Prostate gland (tissue), 2 donors: ENCODE data around the gene BARX1. TPM values are rescaled to one million over a fixed set of nuclear protein-coding genes. Genes with fewer than 3 reads are reported as not detected.

ENCODE experiments used
- DNase-seq: peaks from one replicate; pipeline ENCODE4 v3.0.0-alpha.2; 2019; ENCODE audit warnings: low spot score
- H3K27ac ChIP-seq, 2 donors: fragments of 200-600 bp; sonication (generic); 2 replicates each; pipeline ENCODE4 v1.5.1; 2017 to 2019
- H3K27me3 ChIP-seq: fragments of 200-600 bp; sonication (generic); replicated peaks from 2 replicates; pipeline ENCODE4 v1.5.1; 2019; ENCODE audit not compliant: insufficient read depth
- H3K36me3 ChIP-seq, 2 donors: fragments of 200-600 bp; sonication (generic); 1 replicate in 1 of 2; 2 replicates in 1 of 2; pipeline versions ENCODE4 v1.5.1 to v1.8.1; 2017 to 2019
- H3K4me1 ChIP-seq: fragments of 200-600 bp; sonication (generic); replicated peaks from 2 replicates; pipeline ENCODE4 v1.5.1; 2019
- H3K4me3 ChIP-seq, 2 donors: fragments of 200-600 bp; sonication (generic); 2 replicates each; pipeline ENCODE4 v1.5.1; 2017 to 2019
- H3K9me3 ChIP-seq: fragments of 200-600 bp; sonication (generic); 2 replicates; pipeline ENCODE4 v1.5.1; 2017
- POLR2A ChIP-seq: fragments of 450-650 bp; IDR thresholded peaks from one replicate; pipeline ENCODE4 v1.6.1; 2016; ENCODE audit warnings: antibody characterized with exemption, mild to moderate bottlenecking
- POLR2AphosphoS5 ChIP-seq: sonication (generic); formaldehyde crosslinking; IDR thresholded peaks from one replicate; pipeline ENCODE4 v1.6.1; 2017; ENCODE audit warnings: antibody characterized with exemption
- WGBS: methylation state at CpG from one replicate; pipeline ENCODE4 v1.1.5; 2018; 5-methylcytosine and 5-hydroxymethylcytosine counted together
- intact Hi-C: fragments of 100-400 bp; cut with DNase I; formaldehyde crosslinking; loops from one replicate; pipeline ENCODE4 v1.14.2; 2022
- total RNA-seq, 2 donors: library from RNA; depleted of rRNA; stranded (reverse); fragments of >200 nt; gene quantifications; one replicate each; pipeline ENCODE4 v1.1.0, GENCODE V29; 2016
- TF ChIP-seq, protein P1 (sequence below), 4 experiments: fragments of 200-600 bp in 2 of 4; fragments of 450-650 bp in 2 of 4; sonication (generic) in 2 of 4; IDR thresholded peaks; 1 replicate in 3 of 4; 2 replicates in 1 of 4; pipeline ENCODE4 v1.5.1; 2016 to 2019; ENCODE audit warnings: antibody characterized with exemption in 4 of 4, mild to moderate bottlenecking in 2 of 4, moderate library complexity in 2 of 4

Gene BARX1
- total RNA-seq, 2 donors from 2014 or later = 3.7 TPM; not detected in 1

DNA sequence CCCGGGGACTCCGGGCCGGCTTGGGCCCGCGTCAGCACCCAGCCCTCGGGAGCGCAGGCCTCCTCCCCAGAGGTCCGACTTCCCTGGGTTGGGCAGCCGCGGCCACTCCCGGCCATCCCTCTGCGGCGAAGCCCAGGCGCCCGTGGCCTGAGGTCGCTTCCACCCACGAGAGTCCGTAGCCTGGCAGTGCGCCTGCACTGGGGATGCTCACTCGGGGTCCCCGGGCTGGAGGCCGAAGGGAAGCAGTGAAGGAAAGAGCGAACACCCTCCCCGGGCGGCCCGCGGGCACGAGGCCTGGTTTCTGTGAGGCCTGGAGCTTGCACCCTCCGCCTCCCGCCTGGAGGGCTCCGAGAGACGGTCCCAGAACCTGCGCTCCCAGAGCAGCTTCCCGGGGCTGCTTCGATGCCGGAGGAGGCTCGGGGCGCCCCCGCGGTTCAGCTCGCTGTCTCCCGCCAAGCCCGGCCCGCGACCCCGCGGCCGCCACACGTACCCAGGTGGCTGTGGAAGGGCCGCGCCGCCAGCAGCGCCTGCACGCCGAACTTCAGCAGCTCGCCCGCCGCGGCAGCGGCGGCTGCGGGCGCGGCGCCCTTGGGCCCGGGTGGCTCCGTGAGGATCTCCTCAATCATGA is 607 bp downstream of the BARX1 start:
- no peak overlapping the region for H3K4me3 ChIP-seq
- no peaks in the 10 kb centered on the region for H3K36me3 ChIP-seq
- intact Hi-C loops = no loop called here
- 13% methylated on average over 47 of the region's 67 CpGs for WGBS
- H3K9me3 ChIP-seq = no peaks in the 10 kb centered on the region
- H3K4me1 ChIP-seq = peaks cover 10% of the 10 kb centered on the region
- TF ChIP-seq POLR2AphosphoS5 (no peak), POLR2A (no peak)
- TF ChIP-seq, protein P1, sequence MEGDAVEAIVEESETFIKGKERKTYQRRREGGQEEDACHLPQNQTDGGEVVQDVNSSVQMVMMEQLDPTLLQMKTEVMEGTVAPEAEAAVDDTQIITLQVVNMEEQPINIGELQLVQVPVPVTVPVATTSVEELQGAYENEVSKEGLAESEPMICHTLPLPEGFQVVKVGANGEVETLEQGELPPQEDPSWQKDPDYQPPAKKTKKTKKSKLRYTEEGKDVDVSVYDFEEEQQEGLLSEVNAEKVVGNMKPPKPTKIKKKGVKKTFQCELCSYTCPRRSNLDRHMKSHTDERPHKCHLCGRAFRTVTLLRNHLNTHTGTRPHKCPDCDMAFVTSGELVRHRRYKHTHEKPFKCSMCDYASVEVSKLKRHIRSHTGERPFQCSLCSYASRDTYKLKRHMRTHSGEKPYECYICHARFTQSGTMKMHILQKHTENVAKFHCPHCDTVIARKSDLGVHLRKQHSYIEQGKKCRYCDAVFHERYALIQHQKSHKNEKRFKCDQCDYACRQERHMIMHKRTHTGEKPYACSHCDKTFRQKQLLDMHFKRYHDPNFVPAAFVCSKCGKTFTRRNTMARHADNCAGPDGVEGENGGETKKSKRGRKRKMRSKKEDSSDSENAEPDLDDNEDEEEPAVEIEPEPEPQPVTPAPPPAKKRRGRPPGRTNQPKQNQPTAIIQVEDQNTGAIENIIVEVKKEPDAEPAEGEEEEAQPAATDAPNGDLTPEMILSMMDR (IDR thresholded peaks at IDR 0.05) = no peak
- H3K27ac ChIP-seq = no peak overlapping the region
- H3K27me3 ChIP-seq = peaks cover 73% of the 10 kb centered on the region
- DNase-seq = no peak

DNA sequence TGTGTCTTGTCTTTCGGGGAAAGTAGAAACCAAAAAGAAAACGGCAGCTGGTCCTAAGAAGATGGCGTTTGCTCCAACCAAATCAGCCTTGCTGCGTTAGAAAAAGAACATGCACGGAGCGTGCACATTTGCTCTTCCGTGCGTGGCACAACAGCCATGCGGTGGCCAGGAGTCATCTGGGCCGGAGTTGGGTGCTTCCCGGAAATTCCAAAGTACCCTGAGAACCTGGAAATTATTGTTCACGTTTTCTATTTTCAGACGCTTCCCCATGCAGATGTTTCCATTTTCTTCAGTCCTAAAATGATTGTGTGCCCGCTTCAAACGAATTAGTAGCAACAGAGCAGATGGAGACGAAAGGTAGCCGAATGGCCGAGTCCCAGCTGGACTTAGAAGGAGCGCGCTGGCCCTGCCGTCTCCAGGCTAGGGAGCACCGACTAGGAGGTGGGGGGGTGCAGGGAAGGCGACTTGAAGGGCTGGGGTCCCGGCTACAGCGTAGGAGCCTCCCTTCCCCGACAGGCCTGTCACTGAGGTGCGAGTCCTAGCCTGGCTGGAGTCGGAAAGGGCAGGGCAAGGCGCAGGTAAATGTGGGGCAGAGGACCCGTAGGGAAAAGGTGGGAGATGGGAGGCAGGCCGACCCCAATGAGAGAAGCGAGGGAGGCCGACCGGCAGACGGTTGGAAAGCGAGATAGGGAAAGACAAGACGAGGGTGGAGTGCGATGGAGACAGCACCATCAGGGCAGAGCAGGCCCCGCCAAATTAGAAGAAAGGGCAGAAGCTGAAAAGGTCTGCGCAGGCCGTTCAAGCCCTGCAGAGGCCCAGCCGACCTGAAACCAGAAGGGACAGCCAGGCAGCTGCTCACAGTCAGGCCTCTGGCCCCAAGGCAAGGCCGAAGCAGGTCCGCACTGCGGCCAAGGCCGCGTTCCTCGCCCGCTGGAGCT is 1.4 kb downstream of the BARX1 start:
- intact Hi-C loops = no loop called here
- Histone ChIP-seq H3K4me3 (no peak overlapping the region), H3K36me3 (no peaks in the 10 kb centered on the region), H3K4me1 (peaks cover 10% of the 10 kb centered on the region), H3K27ac (no peak overlapping the region), H3K27me3 (peaks cover 75% of the 10 kb centered on the region), H3K9me3 (no peaks in the 10 kb centered on the region)
- DNase-seq = no peak
- TF ChIP-seq POLR2AphosphoS5 = no peak
- TF ChIP-seq POLR2A = no peak
- TF ChIP-seq, protein P1 (IDR thresholded peaks at IDR 0.05) = no peak
- 52% methylated on average over 48 of the region's 49 CpGs for WGBS

DNA sequence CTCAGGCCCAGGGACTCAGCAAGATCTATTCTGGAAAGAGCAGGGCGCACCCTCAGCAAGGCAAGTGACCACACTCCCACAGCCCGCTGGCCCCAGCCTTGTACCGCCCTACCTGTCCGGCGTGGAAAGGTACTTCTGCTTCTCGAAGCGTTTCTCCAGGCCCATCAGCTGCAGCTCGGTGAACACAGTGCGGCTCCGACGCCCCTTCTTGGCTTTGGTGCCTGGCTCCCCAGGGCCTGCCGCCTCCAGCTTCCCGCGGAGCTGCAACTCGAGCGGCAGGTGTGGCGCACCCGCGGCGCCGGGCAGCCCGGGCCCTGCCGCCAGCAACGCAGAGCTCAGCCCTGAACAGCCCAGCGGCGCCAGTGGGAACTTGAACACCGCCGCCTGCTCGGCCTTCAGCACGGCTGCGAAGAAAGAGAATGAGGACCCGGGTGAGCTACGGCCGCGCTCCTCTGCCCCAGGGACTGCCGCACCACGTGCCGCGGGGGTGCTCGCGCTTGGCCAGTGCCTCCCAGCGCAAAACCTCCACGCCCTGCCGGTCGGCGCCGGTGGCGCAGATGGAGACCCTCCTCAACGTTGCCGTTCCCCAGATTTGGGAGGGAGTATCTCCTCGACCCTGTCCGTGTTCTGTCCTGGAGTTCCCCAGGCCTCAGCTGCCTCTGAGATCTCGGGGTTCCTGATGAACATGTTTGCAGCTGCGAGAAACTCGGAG is 2.2 kb downstream of the BARX1 start:
- Histone ChIP-seq H3K4me3 (no peak overlapping the region), H3K36me3 (no peaks in the 10 kb centered on the region), H3K27ac (no peak overlapping the region), H3K9me3 (no peaks in the 10 kb centered on the region), H3K4me1 (peaks cover 10% of the 10 kb centered on the region), H3K27me3 (peaks cover 69% of the 10 kb centered on the region)
- intact Hi-C loops = no loop called here
- 12% methylated on average over 37 of the region's 55 CpGs for WGBS
- TF ChIP-seq, protein P1 (IDR thresholded peaks at IDR 0.05) = no peak
- TF ChIP-seq POLR2A (no peak), POLR2AphosphoS5 (no peak)
- no peak for DNase-seq

DNA sequence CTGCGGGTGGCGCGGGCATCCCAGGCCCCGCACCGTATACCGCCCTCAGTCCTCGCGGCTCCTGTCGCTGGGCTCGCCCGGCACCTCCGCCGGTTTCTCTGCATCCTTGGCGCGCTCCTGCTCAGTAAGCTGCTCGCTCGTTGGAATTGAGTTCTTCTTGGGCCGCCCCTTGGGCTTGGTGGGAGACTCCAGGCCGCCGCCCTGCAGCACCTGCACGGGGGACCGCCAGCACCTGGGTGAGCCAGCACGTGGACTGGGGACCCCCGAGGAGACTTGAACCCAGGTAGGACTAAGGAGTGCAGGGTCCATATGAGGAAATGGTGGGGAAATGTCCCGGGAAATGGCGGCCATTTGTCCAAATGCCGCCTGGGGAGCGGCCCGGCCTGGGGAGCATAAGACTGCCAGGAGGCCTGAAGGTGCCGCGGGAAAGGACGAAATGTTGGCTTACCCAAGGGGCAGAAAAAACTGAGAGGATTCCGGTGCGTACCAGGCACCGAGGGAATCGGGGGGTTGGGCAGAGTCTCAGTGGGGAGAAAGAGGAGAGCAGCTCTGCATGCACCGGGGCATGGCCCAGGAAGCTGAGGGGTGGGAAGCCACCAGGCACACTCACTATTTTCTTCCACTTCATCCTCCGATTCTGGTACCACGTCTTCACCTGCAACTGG is 2.9 kb downstream of the BARX1 start:
- intact Hi-C loops = no loop called here
- H3K4me3 ChIP-seq = no peak overlapping the region
- no peak for TF ChIP-seq POLR2AphosphoS5
- H3K9me3 ChIP-seq = no peaks in the 10 kb centered on the region
- DNase-seq = no peak
- H3K4me1 ChIP-seq = peaks cover 10% of the 10 kb centered on the region
- WGBS = 7% methylated on average over 27 of the region's 39 CpGs
- H3K36me3 ChIP-seq = no peaks in the 10 kb centered on the region
- no peak overlapping the region for H3K27ac ChIP-seq
- H3K27me3 ChIP-seq = peaks cover 69% of the 10 kb centered on the region
